Esophagus squamous epithelium (tissue), 5 donors: ENCODE results near the gene CEP164. TPM values are rescaled to one million over a fixed set of nuclear protein-coding genes. Genes with fewer than 3 reads are reported as not detected.

ENCODE experiments used
- DNase-seq: peaks from one replicate; lab custom pipeline; 2025; lab: John Stamatoyannopoulos, UW
- H3K27ac ChIP-seq, 4 donors: fragments of 200-600 bp; sonication (generic); one replicate each; pipeline ENCODE4 v1.5.1; 2016 to 2019; ENCODE audit warnings: mild to moderate bottlenecking in 1 of 4
- H3K27me3 ChIP-seq, 4 donors: fragments of 200-600 bp; sonication (generic); 1 replicate in 3 of 4; 2 replicates in 1 of 4; pipeline versions ENCODE4 v1.5.1 to v1.6.0; 2017 to 2021; ENCODE audit warnings: antibody characterized with exemption in 1 of 4
- H3K36me3 ChIP-seq, 3 donors: fragments of 200-600 bp; sonication (generic); one replicate each; pipeline ENCODE4 v1.5.1; 2016 to 2019
- H3K4me1 ChIP-seq, 3 donors: fragments of 200-600 bp; sonication (generic); one replicate each; pipeline ENCODE4 v1.5.1; 2017 to 2019
- H3K4me3 ChIP-seq, 4 donors: fragments of 200-600 bp; sonication (generic); 1 replicate in 3 of 4; 2 replicates in 1 of 4; pipeline ENCODE4 v1.5.1; 2016 to 2019; ENCODE audit warnings: mild to moderate bottlenecking in 2 of 4, moderate library complexity in 1 of 4
- H3K9me3 ChIP-seq, 3 donors: fragments of 200-600 bp; sonication (generic); one replicate each; pipeline ENCODE4 v1.5.1; 2016 to 2019
- CTCF ChIP-seq, 6 experiments: fragments of 450-650 bp in 4 of 6; fragments of 200-600 bp in 2 of 6; sonication (generic) in 2 of 6; IDR thresholded peaks; one replicate each; pipeline ENCODE4 v1.5.1; 2016 to 2019; ENCODE audit warnings: antibody characterized with exemption in 6 of 6, mild to moderate bottlenecking in 4 of 6, moderate library complexity in 4 of 6
- POLR2A ChIP-seq, 4 donors: fragments of 450-650 bp; IDR thresholded peaks; one replicate each; pipeline ENCODE4 v1.6.1; 2017; ENCODE audit warnings: antibody characterized with exemption in 4 of 4, mild to moderate bottlenecking in 4 of 4, moderate library complexity in 3 of 4
- WGBS, 2 donors: methylation state at CpG; one replicate each; pipeline ENCODE4 v1.1.5; 2018; 5-methylcytosine and 5-hydroxymethylcytosine counted together
- intact Hi-C: fragments of 100-400 bp; cut with DNase I; formaldehyde crosslinking; loops from one replicate; pipeline ENCODE4 v1.15.0; 2022
- total RNA-seq, 4 donors: library from RNA; depleted of rRNA; stranded (reverse); fragments of >200 nt; gene quantifications; one replicate each; pipeline ENCODE4 v1.1.0, GENCODE V29; 2016
- donor health status: DM: yes; HTN: yes; CAD: no.

CEP164 gene
- total RNA-seq, 4 donors from 2014 or later: 7.3 to 20.0 (median 13.0) TPM

DNA sequence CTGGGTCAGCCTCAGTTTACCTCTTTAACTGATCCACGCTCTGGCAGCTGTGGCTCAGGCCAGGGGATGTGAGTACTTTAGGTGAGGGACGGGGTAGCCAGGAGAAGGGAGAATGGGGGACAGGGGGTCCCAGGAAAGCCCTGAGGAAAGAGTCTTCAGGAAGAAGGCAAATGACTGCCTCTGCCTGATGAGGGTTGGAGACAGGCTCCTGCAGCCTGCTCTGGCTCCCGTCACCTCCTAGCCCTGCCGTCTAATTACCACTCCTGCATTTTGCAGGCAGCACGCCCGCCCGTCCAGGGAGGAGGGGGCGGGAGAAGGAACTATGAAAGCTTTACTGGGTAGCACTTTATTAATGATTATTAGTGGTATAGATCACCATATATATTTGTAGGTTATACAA, 116.6 kb downstream of the CEP164 start:
- no peak for DNase-seq
- 25 to 40% methylated on average over 6 to 8 of the region's 8 CpGs for WGBS, 2 donors
- peaks cover 0 to 43% (median 0%) of the 10 kb centered on the region in 4 donors for H3K27me3 ChIP-seq
- H3K27ac ChIP-seq: no peak overlapping the region
- H3K9me3 ChIP-seq: no peaks in the 10 kb centered on the region
- no peak overlapping the region for H3K4me3 ChIP-seq
- intact Hi-C loops: no loop called here
- no peaks in the 10 kb centered on the region for H3K36me3 ChIP-seq
- TF ChIP-seq POLR2A (IDR thresholded peaks at IDR 0.05) (no peak), CTCF (IDR thresholded peaks at IDR 0.05) (no peak)
- H3K4me1 ChIP-seq: peaks cover 0 to 8% (median 0%) of the 10 kb centered on the region in 3 donors

DNA sequence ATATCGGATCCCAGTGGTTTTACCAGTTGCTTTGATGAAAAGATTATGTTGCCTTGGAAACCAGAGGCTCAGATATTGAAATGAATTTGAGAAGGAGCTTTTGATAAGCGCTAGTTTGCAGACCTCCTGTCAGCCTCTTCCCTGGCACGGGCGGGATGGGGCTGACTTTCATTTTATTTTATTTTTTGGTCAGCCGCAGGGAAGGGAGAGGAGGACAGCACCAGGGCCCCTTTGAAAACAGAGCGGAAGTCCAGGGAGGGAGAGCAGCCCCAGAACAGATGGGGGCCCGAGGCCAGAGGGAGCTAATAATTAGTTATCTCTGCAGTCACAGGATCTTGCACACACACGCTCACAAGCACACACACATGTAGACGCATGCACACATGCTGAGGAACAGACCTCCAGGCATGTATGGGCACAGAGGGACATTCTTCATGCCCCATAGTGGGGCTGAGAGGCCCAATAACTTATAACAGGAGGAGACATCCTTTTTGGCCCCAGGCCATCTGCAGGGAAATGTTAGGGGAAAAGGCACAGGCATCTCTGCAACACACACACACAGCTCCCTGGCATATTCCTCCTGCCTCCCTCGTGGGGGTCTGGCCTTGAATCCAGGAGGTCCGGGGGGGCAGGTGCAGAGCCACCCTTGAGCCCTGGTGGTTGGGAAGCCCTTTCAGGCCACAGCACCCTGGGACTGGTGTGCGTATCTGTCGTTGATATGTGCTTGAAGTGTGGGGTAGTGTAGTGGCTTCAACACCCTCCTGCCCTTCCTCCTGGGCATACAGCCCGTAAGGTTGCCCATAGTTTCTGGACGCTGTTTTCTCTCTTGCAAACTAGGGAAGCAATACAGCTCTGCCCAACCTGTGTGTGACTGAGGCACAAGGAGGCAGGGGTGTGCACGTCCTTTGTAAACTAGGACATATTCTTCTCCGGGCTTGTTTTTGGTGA, 117.3 kb downstream of the CEP164 start:
- 50 to 55% methylated on average over 10 to 14 of the region's 17 CpGs for WGBS, 2 donors

DNA sequence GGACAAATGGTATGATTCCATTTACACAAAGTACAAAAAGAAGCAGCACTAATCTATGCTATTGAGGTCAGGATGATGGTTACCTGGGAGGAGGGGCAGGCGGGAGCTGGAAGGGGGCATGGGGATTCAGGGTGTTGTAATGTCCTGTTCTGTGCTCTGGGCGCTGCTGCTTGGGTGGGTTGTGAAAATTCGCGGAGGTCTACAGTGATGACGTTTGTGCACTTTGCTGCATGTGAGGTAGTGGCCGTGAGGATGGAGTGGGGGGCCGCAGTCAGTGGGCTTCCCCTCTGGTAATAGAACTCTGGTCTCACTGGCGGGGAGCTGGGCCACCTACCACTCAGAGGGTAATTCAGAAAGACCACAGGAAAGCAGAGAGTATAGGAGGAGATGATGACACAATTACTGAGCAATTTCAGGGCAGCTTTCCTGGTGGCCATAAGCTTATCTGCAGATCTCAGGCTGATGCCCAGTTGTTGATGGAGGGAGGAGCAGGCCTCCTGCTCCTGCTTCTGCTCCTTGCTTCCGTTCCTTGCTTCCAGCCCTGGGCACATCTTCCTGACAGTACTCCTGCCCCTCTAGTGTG, 121.5 kb downstream of the CEP164 start:
- Histone ChIP-seq H3K4me3 (no peak overlapping the region), H3K27me3 (peaks cover 0 to 22% (median 0%) of the 10 kb centered on the region in 4 donors), H3K4me1 (peaks cover 0 to 8% (median 0%) of the 10 kb centered on the region in 3 donors), H3K36me3 (no peaks in the 10 kb centered on the region), H3K27ac (no peak overlapping the region), H3K9me3 (peaks cover 0 to 14% (median 0%) of the 10 kb centered on the region in 3 donors)
- WGBS, 2 donors: 81 to 84% methylated on average over 9 of the region's 9 CpGs
- no peak for DNase-seq
- intact Hi-C loops: no loop called here
- TF ChIP-seq CTCF (IDR thresholded peaks at IDR 0.05) (no peak), POLR2A (IDR thresholded peaks at IDR 0.05) (no peak)

More for the DNA sequence above, 117.3 kb downstream of the CEP164 start:
- Histone ChIP-seq H3K36me3 (no peaks in the 10 kb centered on the region), H3K27ac (no peak overlapping the region), H3K9me3 (no peaks in the 10 kb centered on the region), H3K27me3 (peaks cover 0 to 41% (median 0%) of the 10 kb centered on the region in 4 donors), H3K4me3 (no peak overlapping the region), H3K4me1 (peaks cover 0 to 8% (median 0%) of the 10 kb centered on the region in 3 donors)
- no peak for DNase-seq
- no peak for TF ChIP-seq CTCF (IDR thresholded peaks at IDR 0.05)
- TF ChIP-seq POLR2A (IDR thresholded peaks at IDR 0.05): no peak
- intact Hi-C loops: no loop called here

DNA sequence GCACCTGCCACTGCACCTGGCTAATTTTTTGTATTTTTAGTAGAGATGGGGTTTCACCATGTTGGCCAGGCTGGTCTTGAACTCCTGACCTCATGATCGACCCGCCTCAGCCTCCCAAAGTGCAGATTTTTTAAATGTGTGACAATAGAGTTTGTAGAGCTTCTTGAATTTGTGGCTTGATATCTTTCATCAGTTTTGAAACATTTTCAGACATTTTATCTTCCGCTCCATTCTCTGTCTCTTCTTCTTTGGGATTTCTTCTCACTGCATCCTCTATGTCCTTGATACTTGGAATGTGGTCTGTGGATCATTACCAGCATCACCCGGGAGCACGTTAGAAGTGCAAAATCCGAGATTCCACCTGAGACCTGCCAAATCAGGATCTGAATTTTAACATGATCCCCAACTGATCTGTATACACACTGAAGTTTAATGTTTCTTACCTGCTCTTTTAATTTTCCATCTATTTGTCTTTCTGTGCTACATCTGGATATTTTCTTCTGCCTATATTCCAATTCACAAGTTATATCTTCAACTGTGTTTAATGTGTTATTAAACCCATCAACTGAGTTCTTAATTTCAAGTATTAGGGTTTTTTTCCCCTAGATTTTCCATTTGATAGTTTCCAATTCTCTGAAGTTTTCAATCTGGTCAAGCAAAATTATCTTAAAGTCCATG, 126.4 kb downstream of the CEP164 start:
- no peak overlapping the region for H3K27ac ChIP-seq
- no peak for DNase-seq
- intact Hi-C loops: no loop called here
- no peak overlapping the region for H3K4me3 ChIP-seq
- WGBS, 2 donors: 91 to 92% methylated on average over 6 of the region's 6 CpGs
- peaks cover 0 to 4% (median 0%) of the 10 kb centered on the region in 4 donors for H3K27me3 ChIP-seq
- peaks cover 0 to 14% (median 0%) of the 10 kb centered on the region in 3 donors for H3K9me3 ChIP-seq
- H3K36me3 ChIP-seq: no peaks in the 10 kb centered on the region
- H3K4me1 ChIP-seq: no peaks in the 10 kb centered on the region
- TF ChIP-seq CTCF (IDR thresholded peaks at IDR 0.05) (no peak), POLR2A (IDR thresholded peaks at IDR 0.05) (no peak)
